HCT116 (cell line): ENCODE results near the gene ABCC1. TPM values are rescaled to one million over a fixed set of nuclear protein-coding genes. Genes with fewer than 3 reads are reported as not detected.

ENCODE experiments used
- ATAC-seq: fragments of 200-7000 bp; cut with Tn5 transposase; 2 replicates; pipeline ENCODE4 v1.9.1; 2020; ENCODE audit warnings: mild to moderate bottlenecking, moderate library complexity
- BruUV-seq: library from RNA; stranded (reverse); fragments of 400-500 nt; replicated peaks from 2 replicates; lab custom pipeline; 2021; lab: Mats Ljungman, UMichigan
- CTCF ChIA-PET: fragments of 300-600 bp; sonication (Branson Sonifier 250); formaldehyde crosslinking; loops from one replicate; lab custom pipeline; 2021; ENCODE audit warnings: antibody characterized with exemption; lab: Charles Lee
- POLR2A ChIA-PET: fragments of 300-600, 350-600 bp; sonication (Branson Sonifier 250); formaldehyde crosslinking; loops from one replicate; lab custom pipeline; 2021; ENCODE audit warnings: antibody characterized with exemption; lab: Charles Lee
- RAD21 ChIA-PET, 2 experiments: fragments of 300-600 bp; sonication (Branson Sonifier 250); formaldehyde crosslinking; loops; one replicate each; lab custom pipeline; 2023; ENCODE audit warnings: low total read pairs in 2 of 2; ENCODE audit not compliant: uncharacterized antibody in 2 of 2, unreplicated experiment in 2 of 2, low non-redundant PET in 1 of 2; lab: Charles Lee
- DNase-seq: peaks from one replicate; pipeline ENCODE4 v3.0.0-alpha.2; 2010; ENCODE audit warnings: low read depth, low spot score
- H2AFZ ChIP-seq: fragments of 200-600 bp; shearing (Covaris generic), sonication (generic); 2 replicates; pipeline ENCODE4 v1.6.1; 2017; ENCODE audit warnings: low read depth, mixed run types, mixed read lengths, antibody characterized with exemption, low read length; ENCODE audit not compliant: poor library complexity, severe bottlenecking
- H3K27ac ChIP-seq: 2 replicates; pipeline ENCODE4 v1.5.1; 2012; ENCODE audit warnings: low read depth, low read length
- H3K27me3 ChIP-seq: fragments of 200-600 bp; sonication (generic); 2 replicates; pipeline ENCODE4 v1.6.1; 2016; ENCODE audit warnings: mixed run types, low read length, mixed read lengths; ENCODE audit not compliant: insufficient read depth
- H3K36me3 ChIP-seq, 2 experiments: fragments of 200-500 bp in 1 of 2; fragments of 200-600 bp in 1 of 2; sonication (Bioruptor generic) in 1 of 2; sonication (generic) in 1 of 2; 2 replicates each; pipeline versions ENCODE4 v1.5.1 to v1.6.1; 2014 to 2016; ENCODE audit warnings: low read length in 2 of 2, inconsistent platforms in 1 of 2, mixed read lengths in 1 of 2, mixed run types in 1 of 2; ENCODE audit not compliant: insufficient read depth in 2 of 2, control insufficient read depth in 1 of 2
- H3K4me1 ChIP-seq, 2 experiments: fragments of 200-600 bp in 1 of 2; sonication (generic) in 1 of 2; 2 replicates each; pipeline versions ENCODE4 v1.5.1 to v1.6.1; 2012 to 2017; ENCODE audit warnings: low read length in 2 of 2, inconsistent platforms in 1 of 2, mild to moderate bottlenecking in 1 of 2, mixed read lengths in 1 of 2, mixed run types in 1 of 2, moderate library complexity in 1 of 2; ENCODE audit not compliant: insufficient read depth in 2 of 2, control insufficient read depth in 1 of 2
- H3K4me2 ChIP-seq: fragments of 200-600 bp; sonication (generic); 2 replicates; pipeline ENCODE4 v1.6.1; 2017; ENCODE audit warnings: mixed run types, low read length, mixed read lengths
- H3K4me3 ChIP-seq, 2 experiments: fragments of 200-600 bp in 1 of 2; sonication (generic) in 1 of 2; replicated peaks in 1 of 2; 2 replicates each; pipeline ENCODE4 v1.5.1; 2011 to 2016; ENCODE audit warnings: low read length in 2 of 2, control low read depth in 1 of 2, low read depth in 1 of 2, mild to moderate bottlenecking in 1 of 2, mixed read lengths in 1 of 2, mixed run types in 1 of 2
- H3K79me2 ChIP-seq: fragments of 200-600 bp; sonication (generic); 2 replicates; pipeline ENCODE4 v1.6.1; 2017; ENCODE audit warnings: mild to moderate bottlenecking, mixed run types, low read length, moderate library complexity, mixed read lengths; ENCODE audit not compliant: insufficient read depth
- H3K9ac ChIP-seq: fragments of 200-600 bp; sonication (generic); 2 replicates; pipeline ENCODE4 v1.6.1; 2016; ENCODE audit warnings: low read length, mixed read lengths
- H3K9me2 ChIP-seq: fragments of 200-600 bp; sonication (generic), shearing (Covaris generic); 2 replicates; pipeline ENCODE4 v1.6.1; 2017; ENCODE audit warnings: mixed run types, mild to moderate bottlenecking, moderate library complexity; ENCODE audit not compliant: insufficient read depth
- H3K9me3 ChIP-seq, 2 experiments: fragments of 200-500 bp in 1 of 2; fragments of 200-600 bp in 1 of 2; sonication (Bioruptor generic) in 1 of 2; sonication (generic) in 1 of 2; 2 replicates each; pipeline ENCODE4 v1.6.1; 2014 to 2017; ENCODE audit warnings: low read length in 2 of 2, mixed read lengths in 2 of 2, inconsistent platforms in 1 of 2, low read depth in 1 of 2, mild to moderate bottlenecking in 1 of 2, mixed run types in 1 of 2, moderate library complexity in 1 of 2; ENCODE audit not compliant: control insufficient read depth in 1 of 2, insufficient read depth in 1 of 2
- H4K20me1 ChIP-seq: fragments of 200-600 bp; sonication (generic), shearing (Covaris generic); 2 replicates; pipeline ENCODE4 v1.6.1; 2017; ENCODE audit warnings: mixed run types, mild to moderate bottlenecking, moderate library complexity; ENCODE audit not compliant: insufficient read depth
- EGR1 ChIP-seq: IDR thresholded peaks from 2 replicates; pipeline ENCODE4 v1.6.1; 2012; ENCODE audit warnings: low read depth
- EZH2 ChIP-seq: fragments of 200-600 bp; sonication (generic); IDR thresholded peaks from 2 replicates; pipeline ENCODE4 v1.6.1; 2017; ENCODE audit warnings: antibody characterized with exemption, mixed run types
- EZH2phosphoT487 ChIP-seq: fragments of 200-600 bp; IDR thresholded peaks from 2 replicates; pipeline ENCODE4 v1.6.1; 2018; ENCODE audit warnings: antibody characterized with exemption, borderline replicate concordance
- FOSL1 ChIP-seq: IDR thresholded peaks from 2 replicates; pipeline ENCODE4 v1.6.1; 2012; ENCODE audit warnings: low read depth
- JUND ChIP-seq: IDR thresholded peaks from 2 replicates; pipeline ENCODE4 v1.6.1; 2012
- MAX ChIP-seq: IDR thresholded peaks from 2 replicates; pipeline ENCODE4 v1.6.1; 2012
- POLR2A ChIP-seq: IDR thresholded peaks from 2 replicates; pipeline ENCODE4 v1.7.0; 2011; ENCODE audit warnings: borderline replicate concordance; ENCODE audit not compliant: insufficient read depth, insufficient read length; ENCODE audit errors: extremely low read depth
- POLR2AphosphoS5 ChIP-seq: IDR thresholded peaks from 2 replicates; pipeline ENCODE4 v1.6.1; 2011; ENCODE audit warnings: mild to moderate bottlenecking, low read depth, low read length, moderate library complexity
- REST ChIP-seq: IDR thresholded peaks from 2 replicates; pipeline ENCODE4 v1.6.1; 2012; ENCODE audit warnings: low read depth
- SP1 ChIP-seq: IDR thresholded peaks from 2 replicates; pipeline ENCODE4 v1.6.1; 2012; ENCODE audit warnings: low read depth
- SRF ChIP-seq: IDR thresholded peaks from 2 replicates; pipeline ENCODE4 v1.6.1; 2012; ENCODE audit warnings: low read depth
- TCF7L2 ChIP-seq: IDR thresholded peaks from 2 replicates; pipeline ENCODE4 v1.7.0; 2011; ENCODE audit warnings: borderline replicate concordance, inconsistent platforms; ENCODE audit not compliant: insufficient read depth, insufficient read length; ENCODE audit errors: extremely low read depth
- ZBTB33 ChIP-seq: IDR thresholded peaks from 2 replicates; pipeline ENCODE4 v1.6.1; 2011; ENCODE audit warnings: mild to moderate bottlenecking, low read length, moderate library complexity; ENCODE audit not compliant: insufficient replicate concordance; ENCODE audit errors: extremely low read depth
- ZFX ChIP-seq: fragments of 450-650 bp; IDR thresholded peaks from 2 replicates; pipeline ENCODE4 v1.6.1; 2017
- intact Hi-C: fragments of 100-400 bp; cut with micrococcal nuclease; formaldehyde crosslinking; loops from 2 replicates; pipeline ENCODE4 v1.10.0; 2022
- total RNA-seq: library from RNA; stranded (reverse); gene quantifications from one replicate; pipeline ENCODE4 v1.2.1, GENCODE V29; 2021; ENCODE audit not compliant: unreplicated experiment

ABCC1 gene
- total RNA-seq, 1 experiment from 2014 or later: 61.9 TPM

GRCh38 chr16:16030449-16030848 is 81.0 kb downstream of the ABCC1 start:
- POLR2A ChIA-PET: no interaction called here
- H3K4me1 ChIP-seq: peaks cover 0 to 2% of the 10 kb centered on the region in 2 experiments; a peak in 1 of 4 replicates

More at GRCh38 chr16:16030449-16030848, 81.0 kb downstream of the ABCC1 start:
- Histone ChIP-seq H3K9me2 (no peaks in the 10 kb centered on the region), H3K79me2 (peaks cover 41% of the 10 kb centered on the region)
- TF ChIP-seq REST (no peak), TCF7L2 (no peak), ZBTB33 (no peak), EZH2phosphoT487 (no peak), SRF (no peak), POLR2AphosphoS5 (no peak), ZFX (no peak), JUND (no peak), MAX (no peak), POLR2A (no peak), SP1 (no peak), FOSL1 (no peak), EZH2 (no peak), EGR1 (no peak)
- TF ChIP-seq, all 23 proteins: peak for 0
- Histone ChIP-seq H3K9ac (no peak overlapping the region), H3K36me3 (peaks cover 5 to 11% of the 10 kb centered on the region in 2 experiments), H4K20me1 (no peaks in the 10 kb centered on the region), H3K27me3 (no peaks in the 10 kb centered on the region), H3K4me3 (no peak overlapping the region), H3K27ac (no peak overlapping the region), H3K4me2 (no peak overlapping the region), H3K9me3 (no peaks in the 10 kb centered on the region), H2AFZ (no peak overlapping the region)
- no peak for ATAC-seq
- ChIA-PET RAD21 (no interaction called here), CTCF (no interaction called here)
- BruUV-seq: no TSS peak
- intact Hi-C loops: no loop called here
- DNase-seq: no peak
